C4-2B (cell line): ENCODE data around the gene CTNNA3.

ENCODE experiments used
- ZFX ChIP-seq: fragments of 450-650 bp; IDR thresholded peaks from 2 replicates; pipeline ENCODE4 v1.6.1; 2017
- TF ChIP-seq, protein P1 (sequence below): fragments of 450-650 bp; conservative IDR thresholded peaks from 2 replicates; pipeline ENCODE4 v1.5.1; 2017; ENCODE audit warnings: mild to moderate bottlenecking

GRCh38 chr10:66695046-66695445 is 1000.9 kb downstream of the CTNNA3 start:
- TF ChIP-seq, protein P1, sequence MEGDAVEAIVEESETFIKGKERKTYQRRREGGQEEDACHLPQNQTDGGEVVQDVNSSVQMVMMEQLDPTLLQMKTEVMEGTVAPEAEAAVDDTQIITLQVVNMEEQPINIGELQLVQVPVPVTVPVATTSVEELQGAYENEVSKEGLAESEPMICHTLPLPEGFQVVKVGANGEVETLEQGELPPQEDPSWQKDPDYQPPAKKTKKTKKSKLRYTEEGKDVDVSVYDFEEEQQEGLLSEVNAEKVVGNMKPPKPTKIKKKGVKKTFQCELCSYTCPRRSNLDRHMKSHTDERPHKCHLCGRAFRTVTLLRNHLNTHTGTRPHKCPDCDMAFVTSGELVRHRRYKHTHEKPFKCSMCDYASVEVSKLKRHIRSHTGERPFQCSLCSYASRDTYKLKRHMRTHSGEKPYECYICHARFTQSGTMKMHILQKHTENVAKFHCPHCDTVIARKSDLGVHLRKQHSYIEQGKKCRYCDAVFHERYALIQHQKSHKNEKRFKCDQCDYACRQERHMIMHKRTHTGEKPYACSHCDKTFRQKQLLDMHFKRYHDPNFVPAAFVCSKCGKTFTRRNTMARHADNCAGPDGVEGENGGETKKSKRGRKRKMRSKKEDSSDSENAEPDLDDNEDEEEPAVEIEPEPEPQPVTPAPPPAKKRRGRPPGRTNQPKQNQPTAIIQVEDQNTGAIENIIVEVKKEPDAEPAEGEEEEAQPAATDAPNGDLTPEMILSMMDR = no peak
- no peak for TF ChIP-seq ZFX
